GM11168 (cell line): Measurements from ENCODE around the gene GLIS1.
"Not testable (repeated sequence)": the region's sequence is repeated elsewhere in the genome, so short reads cannot be mapped to it uniquely, and the experiment has no call there.

Source experiments
- in situ Hi-C: fragments of 300-500 bp; cut with MboI; formaldehyde crosslinking; loops from one replicate; pipeline ENCODE4 v1.12.0; 2022; ENCODE audit warnings: low sequenced_read_pairs; ENCODE audit not compliant: unreplicated experiment

GLIS1 gene

DNA sequence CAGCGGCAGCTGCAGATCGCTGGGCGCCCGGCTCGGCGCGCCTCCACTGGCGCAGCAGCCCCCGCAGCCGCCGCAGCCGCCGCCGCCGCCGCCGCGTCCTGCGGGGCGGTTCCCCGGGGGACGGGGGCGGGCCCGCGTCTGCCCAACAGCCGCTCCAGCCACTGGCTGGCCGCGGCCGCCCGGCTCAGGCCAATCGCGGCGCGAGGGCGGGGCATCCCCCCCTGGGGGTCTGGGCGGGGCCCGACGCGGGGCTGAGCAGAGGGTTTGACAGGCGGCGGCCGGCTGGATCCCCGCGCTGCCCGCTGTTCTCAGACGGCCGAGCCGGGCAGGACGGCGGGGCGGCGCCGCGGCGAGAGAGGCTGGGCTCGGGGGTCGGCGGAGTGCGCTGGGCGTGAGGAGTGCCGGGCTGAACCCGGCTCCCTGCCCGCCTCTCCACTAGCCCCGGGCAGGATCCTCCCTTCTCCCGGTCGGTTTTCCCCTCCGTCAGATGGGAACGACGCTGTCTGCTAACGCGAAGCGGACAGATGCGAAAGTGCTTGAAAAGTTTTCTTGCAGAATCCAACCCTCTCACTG is at the start of gene GLIS1:
GLIS1 (minus strand) TSS at position 56 of the 573 bp plus-strand sequence. CDS start 1,100 bp downstream, outside the sequence.
- in situ Hi-C loops, result no loop called here

- in situ Hi-C loops, result no loop called here
Measured at GRCh38 chr1:53787655-53788054, 48.7 kb upstream of the GLIS1 start.

DNA sequence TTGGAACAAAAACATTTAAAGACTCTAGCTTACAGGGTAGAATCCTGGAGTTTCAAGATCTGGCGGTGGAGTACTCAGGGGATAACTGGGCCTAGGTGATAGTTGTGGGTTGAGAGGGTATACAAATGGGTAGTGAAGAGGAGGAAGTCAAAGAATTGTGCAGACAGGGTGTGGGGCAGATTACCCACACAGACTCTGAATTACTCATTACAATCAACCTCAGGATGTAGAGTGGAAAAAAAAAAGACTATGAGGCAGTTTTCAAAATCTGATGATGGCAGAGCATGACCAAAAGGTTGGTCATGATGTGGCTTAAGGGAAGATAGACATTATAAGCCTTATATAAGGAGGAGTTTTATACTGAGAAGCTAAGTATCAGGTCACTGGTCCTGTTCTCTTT is 44.1 kb upstream of the GLIS1 start:
- in situ Hi-C loops, result no loop called here

DNA sequence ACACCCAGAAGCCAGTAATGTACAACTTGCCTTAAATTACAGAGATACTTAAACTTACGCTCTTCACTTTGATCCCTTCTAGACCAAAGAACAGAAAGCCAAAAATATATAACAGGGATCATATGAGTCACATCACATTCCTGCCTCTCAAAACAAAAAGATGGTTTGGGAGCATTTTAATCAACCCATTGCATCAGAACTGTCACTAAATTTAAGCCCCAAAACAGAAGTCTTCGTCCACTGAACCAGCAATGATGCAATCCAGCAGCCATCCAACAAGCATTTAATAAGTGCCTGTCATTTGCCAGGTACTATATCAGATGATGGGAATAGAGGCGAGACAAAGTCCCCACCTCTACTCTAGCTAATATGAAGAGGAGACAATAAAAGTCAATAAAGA is 42.7 kb upstream of the GLIS1 start:
- in situ Hi-C loops, result no loop called here

- in situ Hi-C loops, result no loop called here
Measured at GRCh38 chr1:53777272-53777671, 38.3 kb upstream of the GLIS1 start.

GRCh38 chr1:53771648-53772047 is 32.7 kb upstream of the GLIS1 start:
- in situ Hi-C loops, result no loop called here

GRCh38 chr1:53769780-53770179 is 30.8 kb upstream of the GLIS1 start:
- in situ Hi-C loops, result no loop called here

GRCh38 chr1:53769184-53769583 is 30.2 kb upstream of the GLIS1 start:
- in situ Hi-C loops, result no loop called here

- in situ Hi-C loops, result no loop called here
Measured at GRCh38 chr1:53766831-53767405, 28.0 kb upstream of the GLIS1 start.

DNA sequence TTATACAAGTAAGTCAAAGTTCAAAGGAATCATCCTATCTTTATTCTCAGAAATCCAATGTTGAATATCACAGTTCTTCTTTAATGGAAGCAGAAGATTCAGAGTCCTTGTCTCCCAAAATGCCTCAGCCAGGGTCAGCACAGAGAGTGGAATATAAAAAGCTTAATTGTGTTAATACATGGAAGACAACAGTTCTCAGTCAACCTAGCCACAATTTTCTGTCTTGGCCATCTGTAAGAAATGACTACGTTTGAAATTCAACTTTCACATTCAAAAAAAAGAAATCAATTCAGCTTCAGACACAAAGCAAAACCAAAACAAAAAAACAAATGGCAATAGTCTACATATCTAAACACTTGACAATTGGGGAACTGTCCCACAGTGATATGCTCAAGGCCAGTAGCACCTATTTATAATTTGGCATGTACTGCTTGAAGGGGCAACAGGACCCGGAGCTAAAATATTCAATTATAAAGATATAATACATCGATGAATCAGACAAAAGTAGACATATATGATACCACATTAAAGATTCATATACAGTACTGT is 27.3 kb upstream of the GLIS1 start:
- in situ Hi-C loops, result no loop called here

GRCh38 chr1:53765657-53766056 is 26.7 kb upstream of the GLIS1 start:
- in situ Hi-C loops, result no loop called here

DNA sequence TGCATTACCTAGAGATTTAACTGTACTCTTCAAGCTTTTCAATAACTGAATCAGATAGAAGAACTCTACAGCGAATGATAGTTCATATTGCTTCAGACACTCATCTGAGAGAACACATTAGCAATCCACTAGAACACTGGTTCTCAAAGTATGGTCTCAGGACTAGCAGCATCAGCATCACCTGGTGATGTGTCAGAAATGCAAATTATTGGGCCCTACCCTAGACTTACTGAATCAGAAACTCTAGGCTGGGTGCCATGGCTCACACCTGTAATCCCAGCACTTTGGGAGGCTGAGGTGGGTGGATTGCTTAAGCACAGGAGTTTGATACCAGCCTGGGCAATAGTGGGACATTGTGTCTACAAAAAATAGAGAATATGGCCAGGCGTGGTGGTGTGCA is 24.9 kb upstream of the GLIS1 start:
- in situ Hi-C loops, result no loop called here

GRCh38 chr1:53763461-53763860 is 24.5 kb upstream of the GLIS1 start:
- in situ Hi-C loops, result no loop called here

DNA sequence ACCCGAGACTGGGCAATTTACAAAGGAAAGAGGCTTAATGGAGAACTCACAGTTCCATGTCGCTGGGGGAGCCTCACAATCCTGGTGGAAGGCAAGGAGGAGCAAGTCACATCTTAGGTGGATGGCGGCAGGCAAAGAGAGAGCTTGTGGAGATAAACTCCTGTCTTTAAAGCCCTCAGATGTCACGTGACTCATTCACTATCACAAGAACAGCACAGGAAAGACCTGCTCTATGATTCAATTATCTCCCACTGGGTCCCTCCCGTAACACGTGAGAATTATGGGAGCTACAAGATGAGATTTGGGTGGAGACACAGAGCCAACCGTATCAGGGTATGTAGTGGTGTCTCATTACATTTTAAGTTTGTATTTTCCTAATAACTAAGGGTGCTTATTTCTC is 21.5 kb upstream of the GLIS1 start:
- in situ Hi-C loops, result not testable (repeated sequence)

GRCh38 chr1:53755874-53756273 is 16.9 kb upstream of the GLIS1 start:
- in situ Hi-C loops, result no loop called here

DNA sequence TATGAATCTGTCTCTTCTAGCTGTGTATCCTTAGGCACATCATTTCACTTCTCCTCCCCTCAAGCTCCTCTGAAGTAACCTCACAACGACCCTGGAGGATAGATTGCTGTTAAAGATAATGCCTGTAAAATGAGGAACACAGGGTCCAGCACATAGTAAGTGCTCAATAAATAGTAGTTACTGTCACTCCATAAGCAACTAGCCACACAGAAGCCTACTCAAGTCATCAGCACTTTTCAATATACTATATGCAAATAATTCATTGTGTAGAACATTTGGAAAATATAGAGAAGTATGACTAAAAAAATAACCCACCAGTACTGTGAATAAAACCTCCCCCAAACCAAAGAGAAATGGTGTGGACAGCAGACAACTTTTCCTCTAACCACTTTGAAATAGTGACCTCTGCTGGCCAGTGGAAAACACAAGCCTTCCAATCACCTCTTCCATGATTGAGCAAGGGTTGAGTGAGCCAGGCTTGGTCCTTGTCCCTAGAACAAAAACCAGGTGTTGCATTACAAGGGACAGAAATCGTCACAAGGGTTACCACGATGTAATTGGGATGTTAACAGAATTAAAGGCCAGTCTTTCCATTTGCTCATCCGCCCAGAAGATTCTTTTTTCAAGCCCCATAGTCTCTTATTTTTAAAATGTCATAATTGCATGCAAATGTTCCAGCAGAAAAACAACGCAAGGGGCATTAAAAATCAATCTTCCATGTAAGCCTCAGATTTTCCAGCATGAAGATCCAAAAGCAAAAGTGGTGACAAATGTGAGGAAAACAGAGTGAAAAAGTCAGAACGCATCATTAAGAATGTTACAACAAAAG is 15.7 kb upstream of the GLIS1 start:
- in situ Hi-C loops, result no loop called here

DNA sequence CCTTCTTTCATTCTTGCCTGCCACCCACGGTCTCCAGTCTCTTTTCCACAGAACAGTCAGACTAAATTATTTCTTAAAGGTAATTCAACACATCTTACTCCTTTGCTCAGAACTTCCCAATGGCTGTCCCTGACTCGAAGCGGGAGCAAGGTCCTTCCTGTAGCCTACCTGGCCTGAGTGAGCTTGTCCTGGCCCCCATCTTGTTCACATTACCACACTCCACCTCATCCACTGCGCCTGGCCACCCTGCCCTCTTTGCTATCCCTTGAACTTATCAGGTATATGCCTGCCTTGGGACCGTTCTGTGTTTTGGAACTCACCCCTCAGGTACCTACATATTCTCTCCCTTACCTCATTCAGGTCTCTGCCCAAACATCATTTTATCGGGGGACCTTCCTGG is 13.3 kb upstream of the GLIS1 start:
- in situ Hi-C loops, result no loop called here

GRCh38 chr1:53747841-53748240 is 8.9 kb upstream of the GLIS1 start:
- in situ Hi-C loops, result no loop called here

- in situ Hi-C loops, result no loop called here
Measured at GRCh38 chr1:53740621-53741105, 1.7 kb upstream of the GLIS1 start.

DNA sequence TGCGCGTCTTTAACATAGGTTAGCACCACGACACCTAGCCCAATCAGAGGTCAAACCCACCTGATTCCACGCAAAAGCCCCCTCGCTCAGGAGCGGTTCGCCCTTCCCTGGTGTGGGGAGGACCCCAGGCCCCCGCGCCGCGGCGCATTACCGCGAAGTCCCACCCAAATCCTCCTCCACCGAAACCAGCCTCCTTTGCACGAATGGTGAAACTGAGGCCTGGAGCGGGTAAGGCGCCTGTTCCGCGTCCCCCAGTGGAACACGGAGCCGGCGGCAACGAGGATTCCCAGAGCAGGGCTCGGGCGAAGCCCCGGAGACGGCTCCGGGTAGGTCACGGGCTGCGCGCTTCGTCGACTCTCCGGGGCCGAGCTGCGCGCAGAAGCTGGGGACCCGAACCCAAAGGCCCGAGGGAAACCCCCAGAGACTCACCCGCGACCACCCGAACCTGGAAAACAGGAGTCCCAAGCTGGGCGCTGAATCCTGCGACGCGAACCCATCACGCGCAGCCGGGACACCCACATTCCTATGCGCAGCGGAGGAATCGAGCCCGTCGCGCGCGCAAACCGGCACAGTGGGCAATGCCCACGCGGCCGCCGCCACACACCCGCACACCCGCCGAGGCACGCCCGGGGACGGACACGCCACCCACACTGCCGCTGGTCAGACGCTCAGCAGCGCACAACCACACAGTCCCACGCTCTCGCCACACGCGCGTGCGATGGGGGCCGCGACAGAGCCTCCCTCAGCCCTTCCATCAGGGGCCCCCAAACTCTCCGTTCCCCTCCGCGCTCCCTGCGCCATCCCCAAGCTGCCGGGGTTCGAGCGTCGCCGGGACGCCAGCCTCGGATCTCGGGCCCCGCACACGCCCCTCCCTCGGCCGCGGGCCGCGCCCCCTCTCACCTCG is 507 bp downstream of the GLIS1 start:
- in situ Hi-C loops, result no loop called here
